ENCODE data around the gene RPAP2.

The RPAP2 gene

DNA sequence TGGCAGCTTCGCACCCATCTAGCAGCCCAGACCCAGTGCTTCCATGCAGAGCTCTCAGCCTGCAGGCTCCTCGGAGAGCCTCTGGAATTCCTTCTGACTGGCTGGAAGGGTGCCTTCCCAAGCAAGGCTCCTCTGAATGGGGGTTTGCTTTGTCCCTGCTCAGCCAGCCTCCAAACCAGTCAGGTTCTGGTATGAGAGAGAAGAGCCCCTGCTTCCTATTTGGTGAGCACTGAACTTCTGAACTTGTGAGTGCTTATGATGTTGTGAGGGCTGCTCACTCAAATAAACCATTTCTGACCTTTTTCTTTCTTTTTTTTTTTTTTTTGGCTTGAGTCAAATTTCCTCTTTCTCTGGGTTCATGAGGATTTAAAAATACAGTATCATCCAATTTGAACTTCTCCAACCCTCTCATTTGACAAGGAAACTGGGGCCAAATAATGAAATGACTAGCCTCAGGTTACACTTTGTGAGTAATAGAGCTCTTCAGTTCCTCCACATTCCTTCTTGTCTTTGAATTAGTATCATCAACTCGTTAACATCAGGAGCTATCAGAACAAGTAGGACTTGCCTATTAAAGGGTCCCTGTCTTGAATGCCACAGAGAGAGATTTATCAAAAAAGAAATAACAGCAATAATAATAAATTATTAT is 148.3 kb downstream of the RPAP2 start:
- no peak for DNase-seq (ENCODE audit: low spot score)

DNA sequence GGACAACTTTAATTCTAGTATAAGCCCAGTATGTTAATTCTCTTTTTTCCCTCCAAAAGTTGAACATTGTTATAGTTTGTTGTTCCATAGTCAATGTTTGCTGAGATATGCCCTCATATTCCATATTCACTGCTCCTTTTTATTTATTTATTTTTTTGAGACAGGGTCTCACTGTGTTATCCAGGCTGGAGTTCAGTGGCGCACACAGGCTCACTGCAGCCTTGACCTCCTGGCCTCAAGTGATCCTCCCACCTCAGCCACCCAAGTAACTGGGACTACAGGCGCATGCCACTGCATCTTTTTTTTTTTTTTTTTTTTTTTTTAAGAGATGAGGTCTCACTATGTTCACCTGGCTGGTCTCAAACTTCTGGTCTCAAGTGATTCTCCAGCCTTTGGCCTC is 149.1 kb downstream of the RPAP2 start:
- no peak for DNase-seq (ENCODE audit: low spot score)

All from globus pallidus (tissue), 1 donor.